Myometrial cell (primary cell): ENCODE results near the gene UNC13A. TPM values are rescaled to one million over a fixed set of nuclear protein-coding genes. Genes with fewer than 3 reads are reported as not detected.

Experiments
- total RNA-seq: library from RNA; depleted of rRNA; stranded (reverse); fragments of >200 nt; gene quantifications from 2 replicates; pipeline ENCODE4 v1.2.3, GENCODE V29; 2015

Gene UNC13A
- not detected in 2 replicates for total RNA-seq

DNA sequence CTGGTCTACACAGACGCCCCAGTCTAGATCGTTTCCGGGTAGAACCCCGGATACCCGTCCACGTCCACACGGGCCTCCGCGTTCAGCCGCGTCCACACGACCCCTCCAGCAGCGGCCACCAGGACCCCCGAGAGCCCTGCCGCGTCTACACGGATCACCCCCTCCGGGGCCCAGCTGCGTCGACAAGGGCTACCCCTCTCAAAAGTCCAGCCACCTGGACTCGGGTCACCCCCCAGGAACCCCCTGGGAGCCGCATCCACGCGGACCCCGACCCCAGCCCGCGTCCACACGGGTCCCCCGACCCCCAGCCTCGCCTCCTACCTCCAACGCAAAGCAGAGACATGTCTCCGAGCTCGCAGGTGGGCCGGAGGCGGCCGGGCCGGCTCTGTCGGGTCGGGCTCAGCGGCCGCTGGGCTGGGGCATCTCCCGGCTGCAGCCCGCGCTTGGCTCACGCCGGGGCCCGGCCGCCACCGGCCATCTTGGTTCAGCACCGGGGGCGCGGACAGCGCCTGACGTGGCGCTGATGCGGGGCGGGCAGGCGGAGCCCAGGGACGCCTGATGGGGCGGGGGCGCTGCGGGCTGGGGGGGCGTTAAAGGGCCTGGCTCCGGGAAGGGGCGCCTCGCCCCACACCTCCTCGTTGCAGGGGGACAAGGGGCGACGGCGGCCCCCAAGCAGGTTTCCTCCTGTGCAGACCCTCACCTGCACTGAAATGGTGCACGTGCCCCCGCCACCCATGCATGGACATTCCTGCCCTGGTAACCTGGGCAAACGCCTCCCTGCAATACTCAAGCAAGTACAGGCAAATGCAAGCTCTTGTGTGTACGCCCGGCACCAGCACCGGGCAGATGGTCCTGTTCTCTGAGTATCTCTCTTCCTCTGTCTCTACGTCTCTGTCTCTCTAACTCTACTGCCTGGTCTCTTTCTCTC is at the start of gene UNC13A:
Gene UNC13A, minus strand, starts transcription at position 498 of the 928 bp plus-strand sequence. Its CDS starts 155 bp downstream, at position 343.

DNA sequence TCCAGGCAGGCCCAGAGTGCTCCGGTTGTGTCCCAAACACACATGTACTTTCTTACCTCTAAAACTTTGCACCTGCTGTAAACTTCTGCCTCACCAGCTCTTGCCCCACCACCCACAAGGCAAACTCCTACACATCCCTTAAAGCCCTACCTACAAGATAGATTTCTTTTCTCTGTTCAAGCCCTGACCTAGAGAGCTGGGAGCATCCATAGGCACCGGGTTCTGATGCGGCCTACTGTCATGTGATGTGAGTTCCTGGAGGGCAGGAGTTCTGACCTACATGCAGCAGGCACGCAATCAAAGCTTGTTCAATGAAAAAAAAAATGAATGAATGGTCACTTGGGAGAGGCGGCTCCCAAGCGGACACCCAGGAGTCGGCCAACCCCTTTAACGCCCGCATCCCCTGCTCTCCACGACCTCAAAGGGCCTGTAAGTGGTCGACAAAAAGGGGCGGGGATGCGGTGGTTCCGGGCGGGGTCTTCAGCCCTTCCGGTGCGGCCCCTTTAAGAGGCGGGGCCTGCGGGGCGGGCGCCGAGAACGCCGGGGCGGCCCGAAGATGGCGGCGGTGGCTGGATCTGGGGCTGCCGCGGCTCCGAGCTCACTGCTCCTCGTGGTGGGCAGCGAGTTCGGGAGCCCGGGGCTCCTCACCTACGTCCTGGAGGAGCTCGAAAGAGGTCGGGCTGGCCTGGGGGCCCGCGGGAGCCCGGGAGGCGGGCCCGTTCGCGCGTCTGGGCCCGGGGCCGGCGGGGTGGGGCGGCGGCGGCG is 31.0 kb upstream of the UNC13A start, which contains the start of gene MAP1S:
Gene MAP1S, plus strand, starts transcription at position 534 of the 765 bp plus-strand sequence. Its CDS starts 23 bp downstream, at position 557.

DNA sequence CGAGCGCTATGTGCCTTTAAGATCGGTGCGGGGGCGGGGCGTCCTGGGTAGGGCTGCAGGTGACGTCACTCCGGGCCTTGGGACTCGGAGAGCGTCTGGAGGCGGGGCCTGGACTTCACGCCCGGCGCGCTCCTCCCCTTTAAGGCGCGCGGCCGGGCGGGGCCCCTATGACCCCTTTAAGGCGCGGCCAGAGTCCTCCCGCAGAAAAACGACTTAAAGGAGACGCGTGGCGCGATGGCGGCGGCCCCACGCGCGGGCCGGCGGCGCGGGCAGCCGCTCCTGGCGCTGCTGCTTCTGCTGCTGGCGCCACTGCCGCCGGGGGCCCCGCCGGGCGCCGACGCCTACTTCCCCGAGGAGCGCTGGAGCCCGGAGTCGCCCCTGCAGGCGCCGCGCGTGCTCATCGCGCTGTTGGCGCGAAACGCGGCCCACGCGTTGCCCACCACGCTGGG is 132.7 kb downstream of the UNC13A start, which contains the start of gene COLGALT1:
Gene COLGALT1, plus strand, starts transcription at position 170 of the 449 bp plus-strand sequence. Its CDS starts 65 bp downstream, at position 235.

Other genes with a start within 250 kb of the UNC13A start
- not detected in 2 replicates for gene TMEM221, start 239.7 kb downstream of the UNC13A start, total RNA-seq
- gene NXNL1, start 227.4 kb downstream of the UNC13A start, total RNA-seq: not detected in 2 replicates
- gene SLC27A1, start 217.8 kb downstream of the UNC13A start, total RNA-seq: 10.1 and 12.2 TPM in 2 replicates
- gene PGLS, start 176.7 kb downstream of the UNC13A start, total RNA-seq: 79.6 and 89.1 TPM in 2 replicates
- 208 TPM in 2 replicates for gene COLGALT1, start 132.7 kb downstream of the UNC13A start, total RNA-seq
- 23.2 and 60.5 TPM in 2 replicates for gene MAP1S, start 31.1 kb upstream of the UNC13A start, total RNA-seq
- gene FCHO1, start 63.1 kb upstream of the UNC13A start, total RNA-seq: 0.86 and 2.1 TPM in 2 replicates
- gene B3GNT3, start 106.8 kb upstream of the UNC13A start, total RNA-seq: not detected in 2 replicates
- not detected in 2 replicates for gene INSL3, start 133.2 kb upstream of the UNC13A start, total RNA-seq
- 5.5 and 6.2 TPM in 2 replicates for gene JAK3, start 159.6 kb upstream of the UNC13A start, total RNA-seq
- 1,276 and 1,475 TPM in 2 replicates for gene RPL18A, start 171.6 kb upstream of the UNC13A start, total RNA-seq
- gene SLC5A5, start 183.6 kb upstream of the UNC13A start, total RNA-seq: not detected in 2 replicates
- 103 and 111 TPM in 2 replicates for gene CCDC124, start 244.7 kb upstream of the UNC13A start, total RNA-seq